AG04449 (cell line): ENCODE results near the gene PFKFB3.

Experiments used
- CTCF ChIA-PET: fragments of 350-600 bp; formaldehyde crosslinking; extraction: SDS; loops from one replicate; lab custom pipeline; 2021; ENCODE audit warnings: antibody characterized with exemption; lab: Yijun Ruan, JAX
- POLR2A ChIA-PET: fragments of 400-600, 350-600 bp; formaldehyde crosslinking; extraction: SDS; loops from one replicate; lab custom pipeline; 2020; ENCODE audit warnings: antibody characterized with exemption, inconsistent platforms; lab: Yijun Ruan, JAX
- DNase-seq: peaks from one replicate; pipeline ENCODE4 v3.0.0-alpha.2; 2010; ENCODE audit warnings: low read depth, low spot score
- H3K4me3 ChIP-seq: 2 replicates; pipeline ENCODE4 v1.5.1; 2011; ENCODE audit warnings: low read depth, mild to moderate bottlenecking, control low read depth, low read length
- CTCF ChIP-seq: IDR thresholded peaks from one replicate; pipeline ENCODE4 v1.5.1; 2011; ENCODE audit warnings: mild to moderate bottlenecking, moderate library complexity, low read length, control low read depth, inconsistent platforms; ENCODE audit not compliant: insufficient read depth; ENCODE audit errors: missing control alignments

Gene PFKFB3

GRCh38 chr10:6179078-6179477 is 23.7 kb upstream of the PFKFB3 start:
- H3K4me3 ChIP-seq, result no peak overlapping the region
- no peak for TF ChIP-seq CTCF
- no peak for DNase-seq
- CTCF ChIA-PET, result interaction anchor here (0.7 to 1.8 kb wide), 5 partner anchors 13 to 227 kb away, joined by 3 to 11 read pairs (median 4); partner anchors contain the start of gene PFKFB3
- POLR2A ChIA-PET, result no interaction called here

DNA sequence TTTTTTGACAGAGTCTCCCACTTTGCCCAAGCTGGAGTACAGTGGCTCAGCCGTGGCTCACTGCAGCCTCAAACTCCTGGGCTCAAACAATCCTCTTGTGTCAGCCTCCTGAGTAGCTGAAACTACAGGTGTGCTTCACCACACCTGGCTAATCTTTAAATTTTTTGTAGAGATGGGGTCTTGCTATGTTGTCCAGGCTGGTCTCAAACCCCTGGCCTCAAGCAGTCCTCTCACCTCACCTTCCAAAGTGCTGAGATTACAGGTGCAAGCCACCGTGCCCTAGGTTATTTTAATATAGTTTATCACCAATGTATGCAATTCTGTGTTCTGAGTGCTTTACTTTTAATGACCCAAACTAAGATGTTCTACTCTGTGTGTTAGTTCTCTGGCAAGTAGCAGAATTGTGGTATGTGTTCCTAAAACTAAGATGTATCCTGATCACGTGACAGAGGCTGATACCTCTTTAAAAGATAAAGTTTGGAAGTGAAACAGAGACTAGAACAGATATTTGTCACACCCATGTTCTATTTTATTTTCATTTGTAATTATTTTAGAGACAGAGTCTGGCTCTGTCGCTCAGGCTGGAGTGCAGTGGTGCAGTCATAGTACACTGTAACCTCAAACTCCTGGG is 22.1 kb upstream of the PFKFB3 start:
- no peak overlapping the region for H3K4me3 ChIP-seq
- POLR2A ChIA-PET, result no interaction called here
- CTCF ChIA-PET, result interaction anchor here (0.7 to 1.8 kb wide), 3 partner anchors 22 to 221 kb away, joined by 3 to 11 read pairs (median 4); partner anchors contain the start of gene PFKFB3
- DNase-seq, result no peak
- TF ChIP-seq CTCF, result no peak

DNA sequence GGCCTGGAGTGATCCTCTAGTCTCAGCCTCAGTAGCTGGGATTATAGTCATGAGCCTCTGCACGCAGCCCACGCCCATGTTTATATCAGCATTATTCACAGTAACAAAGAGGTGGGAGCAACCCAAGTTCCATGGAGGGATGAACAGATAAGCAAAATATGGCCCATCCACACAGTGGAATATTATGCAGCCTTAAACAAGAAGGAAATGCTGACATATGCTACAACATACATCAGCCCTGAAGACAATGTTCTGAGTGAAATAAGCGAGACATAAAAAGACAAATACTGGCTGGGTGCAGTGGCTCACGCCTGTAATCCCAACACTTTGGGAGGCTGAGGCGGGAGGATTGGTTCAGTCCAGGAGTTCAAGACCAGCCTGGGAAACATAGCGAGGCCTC is 21.5 kb upstream of the PFKFB3 start:
- CTCF ChIA-PET, result interaction anchor here (1.0 kb wide), 1 partner anchor 221 kb away, joined by 4 read pairs; no protein-coding TSS in a partner anchor
- TF ChIP-seq CTCF, result no peak
- POLR2A ChIA-PET, result no interaction called here
- no peak overlapping the region for H3K4me3 ChIP-seq
- DNase-seq, result no peak

DNA sequence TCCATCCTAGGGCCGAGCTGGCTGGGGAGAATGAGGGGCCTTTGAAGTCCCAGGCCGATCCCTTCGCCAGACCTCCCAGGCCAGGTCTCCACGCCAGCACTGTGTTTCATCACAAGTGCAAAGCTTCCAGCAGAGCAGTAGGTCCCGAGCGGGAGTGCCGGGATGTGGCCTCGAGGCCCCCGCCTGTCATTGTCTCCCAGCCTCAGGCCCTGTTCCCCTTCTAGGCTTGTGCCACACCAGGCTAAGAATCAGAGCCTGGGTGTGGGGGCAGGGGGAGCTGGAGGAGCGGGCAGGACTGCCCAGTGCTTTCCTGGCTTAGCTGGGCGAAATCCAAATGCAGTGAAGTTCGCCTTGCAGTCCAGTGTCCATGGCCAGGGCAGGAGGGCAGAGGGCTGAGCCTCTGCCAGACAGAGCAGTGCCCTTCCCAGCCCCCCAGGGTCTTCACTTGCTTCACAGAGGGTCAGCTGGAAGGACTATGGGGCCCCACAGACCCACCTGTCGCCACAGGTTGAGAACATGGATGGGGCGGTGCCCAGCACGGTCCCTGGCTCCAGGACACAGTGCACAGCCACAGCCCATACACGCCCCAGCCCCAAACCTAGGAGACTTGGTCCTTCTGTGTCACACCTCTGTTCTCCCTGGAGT is 20.2 kb upstream of the PFKFB3 start:
- DNase-seq, result no peak
- TF ChIP-seq CTCF, result no peak
- ChIA-PET CTCF (interaction anchor here (1.0 to 1.4 kb wide), 2 partner anchors 20 to 220 kb away, joined by 4 to 6 read pairs; partner anchors contain the start of gene PFKFB3), POLR2A (no interaction called here)
- no peak overlapping the region for H3K4me3 ChIP-seq

DNA sequence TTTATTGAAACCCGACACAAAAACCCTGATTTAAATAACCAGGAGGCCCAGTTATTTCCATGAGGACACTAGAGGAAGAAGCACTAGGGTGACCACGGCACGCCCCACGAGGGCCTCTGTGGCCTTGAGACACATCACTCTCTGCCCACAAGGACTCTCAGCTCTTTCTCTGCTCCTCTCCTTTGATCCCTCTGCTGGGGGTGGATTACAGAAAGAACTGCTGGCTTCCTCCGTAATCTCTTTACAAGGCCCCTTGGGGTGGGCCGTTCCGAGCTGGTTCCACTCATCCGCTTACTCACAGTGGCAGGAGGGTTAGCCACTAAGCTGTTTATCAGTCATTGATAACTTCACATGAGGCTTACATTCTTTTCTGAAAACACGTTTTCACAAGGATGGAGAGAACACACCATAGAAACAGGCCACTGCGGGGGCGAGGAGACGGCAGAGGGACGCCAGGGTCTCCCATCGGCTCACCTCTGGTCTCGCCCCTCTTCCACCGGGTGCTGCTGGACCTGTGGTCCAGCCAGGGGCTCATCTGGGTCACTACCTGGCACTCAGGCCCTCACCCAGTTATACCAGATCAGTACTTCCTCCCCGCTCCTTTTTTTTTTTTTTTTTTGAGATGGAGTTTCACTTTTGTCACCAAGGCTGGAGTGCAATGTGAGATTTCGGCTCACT is 17.6 kb upstream of the PFKFB3 start:
- DNase-seq, result no peak
- ChIA-PET POLR2A (interaction anchor here (0.7 to 1.3 kb wide), 2 partner anchors 13 to 226 kb away, joined by 3 read pairs; no protein-coding TSS in a partner anchor), CTCF (interaction anchor here (0.9 to 1.8 kb wide), 3 partner anchors 17 to 217 kb away, joined by 3 to 6 read pairs (median 6); partner anchors contain the start of gene PFKFB3)
- no peak overlapping the region for H3K4me3 ChIP-seq
- TF ChIP-seq CTCF, result no peak
